HEK293 (cell line): ENCODE results near the gene CRACDL.
A peak's percentile ranks its signal among the peaks of the same experiment; 100 is the strongest.

Experiments
- CTCF ChIA-PET: fragments of 350-600 bp; formaldehyde crosslinking; extraction: SDS; loops from one replicate; lab custom pipeline; 2021; ENCODE audit warnings: antibody characterized with exemption; lab: Yijun Ruan, JAX
- POLR2A ChIA-PET: fragments of 300-600 bp; formaldehyde crosslinking; extraction: SDS; loops from one replicate; lab custom pipeline; 2020; ENCODE audit warnings: antibody characterized with exemption, inconsistent platforms; lab: Yijun Ruan, JAX
- H3K27ac ChIP-seq: fragments of 200-500 bp; sonication (Bioruptor generic); 2 replicates; pipeline ENCODE4 v1.5.1; 2014; ENCODE audit warnings: low read depth, low read length, control low read depth, inconsistent platforms; ENCODE audit errors: extremely low read depth
- H3K36me3 ChIP-seq, 2 experiments: fragments of 200-500 bp in 1 of 2; sonication (Bioruptor generic) in 1 of 2; 1 replicate in 1 of 2; 2 replicates in 1 of 2; pipeline ENCODE4 v1.5.1; 2014 to 2017; ENCODE audit warnings: inconsistent platforms in 2 of 2, low read length in 2 of 2; ENCODE audit not compliant: control insufficient read depth in 2 of 2, insufficient read depth in 1 of 2
- H3K4me1 ChIP-seq: fragments of 200-500 bp; sonication (Bioruptor generic); 2 replicates; pipeline ENCODE4 v1.5.1; 2014; ENCODE audit warnings: mild to moderate bottlenecking, low read length, inconsistent platforms; ENCODE audit not compliant: control insufficient read depth, insufficient read depth
- H3K4me3 ChIP-seq: 2 replicates; pipeline ENCODE4 v1.5.1; 2011; ENCODE audit warnings: low read depth, mild to moderate bottlenecking, control low read depth, low read length, moderate library complexity
- H3K9me3 ChIP-seq: fragments of 200-500 bp; sonication (Bioruptor generic); 2 replicates; pipeline ENCODE4 v1.5.1; 2014; ENCODE audit warnings: low read depth, low read length, inconsistent platforms; ENCODE audit not compliant: control insufficient read depth, insufficient read depth
- BCL6B ChIP-seq: fragments of 450-650 bp; formaldehyde crosslinking; IDR thresholded peaks from 2 replicates; pipeline ENCODE4 v1.5.1; 2017; ENCODE audit warnings: missing biosample characterization, missing genetic modification characterization
- EGR2 ChIP-seq: fragments of 450-650 bp; formaldehyde crosslinking; IDR thresholded peaks from 2 replicates; pipeline ENCODE4 v1.5.1; 2016; ENCODE audit warnings: low read depth, missing biosample characterization, missing genetic modification characterization
- FEZF1 ChIP-seq: fragments of 450-650 bp; formaldehyde crosslinking; IDR thresholded peaks from 2 replicates; pipeline ENCODE4 v1.5.1; 2016; ENCODE audit warnings: missing biosample characterization, missing genetic modification characterization
- GLI2 ChIP-seq: fragments of 450-650 bp; formaldehyde crosslinking; IDR thresholded peaks from 2 replicates; pipeline ENCODE4; 2017; ENCODE audit warnings: missing biosample characterization, missing genetic modification characterization, low read depth, borderline replicate concordance
- IKZF3 ChIP-seq: fragments of 450-650 bp; IDR thresholded peaks from 2 replicates; pipeline ENCODE4 v1.5.0; 2018; ENCODE audit warnings: missing biosample characterization, mild to moderate bottlenecking, missing genetic modification characterization, moderate library complexity
- MZF1 ChIP-seq: fragments of 450-650 bp; formaldehyde crosslinking; IDR thresholded peaks from 2 replicates; pipeline ENCODE4 v1.5.1; 2017; ENCODE audit warnings: missing biosample characterization, missing genetic modification characterization, borderline replicate concordance
- PRDM4 ChIP-seq: fragments of 450-650 bp; formaldehyde crosslinking; IDR thresholded peaks from 2 replicates; pipeline ENCODE4 v1.5.1; 2017; ENCODE audit warnings: missing biosample characterization, missing genetic modification characterization
- REST ChIP-seq: fragments of 450-650 bp; formaldehyde crosslinking; IDR thresholded peaks from 2 replicates; pipeline ENCODE4 v1.5.1; 2016; ENCODE audit warnings: missing biosample characterization, missing genetic modification characterization
- WT1 ChIP-seq: fragments of 450-650 bp; formaldehyde crosslinking; IDR thresholded peaks from 2 replicates; pipeline ENCODE4 v1.5.1; 2016; ENCODE audit warnings: missing biosample characterization, missing genetic modification characterization
- ZBTB44 ChIP-seq: fragments of 450-650 bp; IDR thresholded peaks from 2 replicates; pipeline ENCODE4 v1.5.1; 2018; ENCODE audit warnings: missing biosample characterization, mild to moderate bottlenecking, missing genetic modification characterization
- ZFHX2 ChIP-seq: fragments of 450-650 bp; formaldehyde crosslinking; conservative IDR thresholded peaks from 2 replicates; pipeline ENCODE4 v1.5.1; 2016; ENCODE audit warnings: missing biosample characterization, missing genetic modification characterization
- ZNF157 ChIP-seq: fragments of 450-650 bp; formaldehyde crosslinking; IDR thresholded peaks from 2 replicates; pipeline ENCODE4 v1.5.1; 2016; ENCODE audit warnings: missing biosample characterization, missing genetic modification characterization
- ZNF274 ChIP-seq, 2 experiments: fragments of 200-500 bp in 1 of 2; fragments of 450-650 bp in 1 of 2; sonication (Bioruptor generic) in 1 of 2; formaldehyde crosslinking in 1 of 2; IDR thresholded peaks; 2 replicates each; pipeline versions ENCODE4 v1.5.1 to v1.6.1; 2014 to 2016; ENCODE audit warnings: borderline replicate concordance in 1 of 2, inconsistent platforms in 1 of 2, low read length in 1 of 2, missing biosample characterization in 1 of 2, missing genetic modification characterization in 1 of 2
- ZNF37A ChIP-seq: fragments of 450-650 bp; IDR thresholded peaks from 2 replicates; pipeline ENCODE4 v1.5.1; 2018; ENCODE audit warnings: missing biosample characterization, missing genetic modification characterization
- ZNF548 ChIP-seq: fragments of 450-650 bp; formaldehyde crosslinking; IDR thresholded peaks from 2 replicates; pipeline ENCODE4 v1.5.1; 2016; ENCODE audit warnings: missing biosample characterization, missing genetic modification characterization
- ZNF596 ChIP-seq: fragments of 450-650 bp; IDR thresholded peaks from 2 replicates; pipeline ENCODE4 v1.5.0; 2018; ENCODE audit warnings: missing biosample characterization, mild to moderate bottlenecking, missing genetic modification characterization, moderate library complexity
- ZNF626 ChIP-seq: fragments of 450-650 bp; sonication (Bioruptor Pico); formaldehyde crosslinking; IDR thresholded peaks from 2 replicates; pipeline ENCODE4 v1.5.1; 2018; ENCODE audit warnings: missing biosample characterization, missing genetic modification characterization, inconsistent platforms
- ZNF660 ChIP-seq: fragments of 450-650 bp; IDR thresholded peaks from 2 replicates; pipeline ENCODE4 v1.5.1; 2018; ENCODE audit warnings: missing biosample characterization, mild to moderate bottlenecking, missing genetic modification characterization
- ZNF707 ChIP-seq: fragments of 450-650 bp; formaldehyde crosslinking; IDR thresholded peaks from 2 replicates; pipeline ENCODE4 v1.5.1; 2016; ENCODE audit warnings: missing biosample characterization, missing genetic modification characterization
- ZNF76 ChIP-seq: fragments of 450-650 bp; formaldehyde crosslinking; IDR thresholded peaks from 2 replicates; pipeline ENCODE4; 2016; ENCODE audit warnings: low read depth, missing biosample characterization, missing genetic modification characterization, borderline replicate concordance
- ZNF777 ChIP-seq: fragments of 450-650 bp; formaldehyde crosslinking; IDR thresholded peaks from 2 replicates; pipeline ENCODE4 v1.5.1; 2017; ENCODE audit warnings: missing biosample characterization, missing genetic modification characterization, borderline replicate concordance
- ZNF791 ChIP-seq: fragments of 450-650 bp; formaldehyde crosslinking; IDR thresholded peaks from 2 replicates; pipeline ENCODE4 v1.5.1; 2016; ENCODE audit warnings: missing biosample characterization, missing genetic modification characterization
- ZSCAN23 ChIP-seq: fragments of 450-650 bp; formaldehyde crosslinking; IDR thresholded peaks from 2 replicates; pipeline ENCODE4 v1.5.1; 2016; ENCODE audit warnings: missing biosample characterization, missing genetic modification characterization
- TF ChIP-seq, protein P1 (sequence below): fragments of 450-650 bp; formaldehyde crosslinking; IDR thresholded peaks from 2 replicates; pipeline ENCODE4 v1.5.1; 2017; ENCODE audit warnings: missing biosample characterization, missing genetic modification characterization

CRACDL gene

DNA sequence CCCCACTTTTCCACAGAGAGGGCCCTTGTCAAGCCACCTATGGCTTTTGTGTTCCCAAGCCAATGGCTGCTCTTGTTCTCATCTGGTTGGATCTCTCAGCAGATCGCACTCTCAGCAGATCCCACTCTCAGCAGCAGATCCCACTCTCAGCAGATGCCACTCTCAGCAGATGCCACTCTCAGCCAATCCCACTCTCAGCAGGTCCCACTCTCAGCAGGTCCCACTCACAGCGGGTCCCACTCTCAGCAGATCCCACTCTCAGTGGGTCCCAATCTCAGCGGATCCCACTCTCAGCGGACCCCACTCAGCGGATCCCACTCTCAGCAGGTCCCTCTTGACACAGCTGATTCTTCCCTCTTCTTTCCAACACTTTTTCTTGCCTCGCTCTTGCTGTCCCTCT, 145.8 kb downstream of the CRACDL start:
- Histone ChIP-seq H3K4me1 (peaks cover 2% of the 10 kb centered on the region; the same call in 1 of the 2 replicates), H3K27ac (no peak overlapping the region), H3K4me3 (no peak overlapping the region), H3K36me3 (no peaks in the 10 kb centered on the region), H3K9me3 (no peaks in the 10 kb centered on the region)
- CTCF ChIA-PET, result interaction anchor here (0.7 to 1.0 kb wide), 2 partner anchors 141 to 424 kb away, joined by 3 to 4 read pairs; no protein-coding TSS in a partner anchor
- TF ChIP-seq ZNF274 (IDR thresholded peaks at IDR 0.05; ENCODE audit: low read length) (no peak), ZNF274 (tag by site-specific recombination; IDR thresholded peaks at IDR 0.05; ENCODE audit: borderline replicate concordance) (no peak), WT1 (no peak), ZNF660 (tag by site-specific recombination) (no peak), FEZF1 (tag by site-specific recombination) (no peak), ZNF76 (no peak), EGR2 (tag by site-specific recombination) (no peak), IKZF3 (tag by site-specific recombination) (no peak), ZNF626 (tag by site-specific recombination) (no peak), ZNF37A (tag by site-specific recombination) (no peak), MZF1 (no peak), PRDM4 (no peak), ZSCAN23 (tag by site-specific recombination) (no peak), ZNF548 (tag by site-specific recombination) (no peak), ZNF596 (tag by site-specific recombination) (no peak), BCL6B (tag by site-specific recombination) (no peak), ZNF157 (tag by site-specific recombination) (no peak), ZBTB44 (no peak), ZNF777 (no peak)
- POLR2A ChIA-PET, result no interaction called here

- Histone ChIP-seq H3K36me3 (no peaks in the 10 kb centered on the region), H3K27ac (no peak overlapping the region), H3K4me3 (no peak overlapping the region), H3K9me3 (no peaks in the 10 kb centered on the region), H3K4me1 (peaks cover 2% of the 10 kb centered on the region; the same call in 1 of the 2 replicates)
- ChIA-PET CTCF (no interaction called here), POLR2A (no interaction called here)
- TF ChIP-seq EGR2 (tag by site-specific recombination) (peak; percentile 35; the same call in 1 of the 2 replicates), ZNF707 (no peak), ZFHX2 (tag by site-specific recombination) (0 out of 2 replicates have a peak, but pooled peaks have one; percentile 16), ZNF791 (tag by site-specific recombination) (no peak), REST (tag by site-specific recombination) (no peak), GLI2 (tag by site-specific recombination) (no peak)
- TF ChIP-seq, protein P1, sequence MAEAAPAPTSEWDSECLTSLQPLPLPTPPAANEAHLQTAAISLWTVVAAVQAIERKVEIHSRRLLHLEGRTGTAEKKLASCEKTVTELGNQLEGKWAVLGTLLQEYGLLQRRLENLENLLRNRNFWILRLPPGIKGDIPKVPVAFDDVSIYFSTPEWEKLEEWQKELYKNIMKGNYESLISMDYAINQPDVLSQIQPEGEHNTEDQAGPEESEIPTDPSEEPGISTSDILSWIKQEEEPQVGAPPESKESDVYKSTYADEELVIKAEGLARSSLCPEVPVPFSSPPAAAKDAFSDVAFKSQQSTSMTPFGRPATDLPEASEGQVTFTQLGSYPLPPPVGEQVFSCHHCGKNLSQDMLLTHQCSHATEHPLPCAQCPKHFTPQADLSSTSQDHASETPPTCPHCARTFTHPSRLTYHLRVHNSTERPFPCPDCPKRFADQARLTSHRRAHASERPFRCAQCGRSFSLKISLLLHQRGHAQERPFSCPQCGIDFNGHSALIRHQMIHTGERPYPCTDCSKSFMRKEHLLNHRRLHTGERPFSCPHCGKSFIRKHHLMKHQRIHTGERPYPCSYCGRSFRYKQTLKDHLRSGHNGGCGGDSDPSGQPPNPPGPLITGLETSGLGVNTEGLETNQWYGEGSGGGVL (tag by site-specific recombination), result no peak
These were observed 148.3 kb downstream of the CRACDL start for GRCh38 chr2:98787700-98788099.
